ENCODE measurements around the gene CCDC17. TPM values are rescaled to one million over a fixed set of nuclear protein-coding genes. Genes with fewer than 3 reads are reported as not detected.

CCDC17 gene
- total RNA-seq = 0.99 and 1.6 TPM in 2 replicates

DNA sequence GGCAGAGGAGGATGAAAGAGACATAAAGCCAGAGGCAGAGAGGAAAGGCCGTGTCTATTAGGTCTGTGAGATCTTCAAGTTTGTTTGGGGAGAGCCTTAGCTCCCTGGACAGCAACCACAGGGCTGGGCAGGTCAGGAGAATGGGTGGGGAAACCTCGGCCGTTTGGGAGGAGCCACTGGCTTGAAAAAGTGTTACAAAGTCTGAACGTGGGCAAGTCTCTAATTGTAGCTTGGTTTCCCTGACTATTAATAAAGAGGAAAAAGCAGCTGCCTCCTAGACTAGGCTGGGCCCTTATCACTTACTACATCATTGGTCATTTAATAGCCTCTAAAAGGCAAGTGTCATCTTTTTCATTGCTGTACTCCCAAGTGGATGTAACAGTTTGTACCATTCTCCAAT is at the start of gene CCDC17:
Gene CCDC17, minus strand, starts transcription at position 83 of the 400 bp plus-strand sequence. CDS start 145 bp downstream, outside the sequence.

DNA sequence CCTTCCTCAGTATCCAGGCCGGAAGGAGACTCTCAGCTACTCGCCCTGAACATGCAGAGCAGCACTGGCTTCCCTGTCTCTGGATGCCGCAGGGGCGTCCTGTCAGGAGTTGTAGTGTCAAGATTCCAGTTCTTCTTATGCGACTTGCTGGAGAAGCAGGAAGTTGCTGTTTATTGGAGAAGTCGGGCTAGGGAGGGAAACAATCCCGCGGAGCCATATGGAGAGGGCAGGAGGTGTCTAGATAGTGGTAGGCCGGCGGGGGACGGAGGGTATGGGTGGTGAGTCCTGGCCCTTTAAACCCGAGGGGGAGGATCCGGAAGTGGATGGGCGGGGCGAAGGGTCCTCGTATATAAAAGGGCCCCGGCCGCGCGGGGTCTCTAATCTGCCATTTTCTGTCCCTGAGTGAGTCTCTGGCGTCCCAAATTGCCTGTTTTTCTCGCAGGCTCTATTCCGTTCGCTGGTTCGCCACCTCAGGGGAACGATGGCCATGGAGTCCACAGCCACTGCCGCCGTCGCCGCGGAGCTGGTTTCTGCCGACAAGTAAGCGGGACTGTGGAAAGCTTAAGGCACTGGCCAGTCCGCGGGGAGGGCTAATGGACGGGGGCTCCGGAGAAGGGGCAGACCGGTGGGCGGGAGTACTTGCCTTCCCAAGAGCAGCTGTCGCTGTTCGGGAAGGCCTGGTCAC is 40.0 kb downstream of the CCDC17 start, which contains the start of gene NASP:
Gene NASP, plus strand, starts transcription at position 376 of the 685 bp plus-strand sequence. Its CDS starts 106 bp downstream, at position 482.

Other genes with a start within 250 kb of the CCDC17 start
- gene TESK2, start 132.9 kb downstream of the CCDC17 start, total RNA-seq = 2.3 and 2.5 TPM in 2 replicates
- 0.50 and 0.73 TPM in 2 replicates for gene CCDC163, start 124.0 kb downstream of the CCDC17 start, total RNA-seq
- 1.6 and 2.8 TPM in 2 replicates for gene MMACHC, start 123.8 kb downstream of the CCDC17 start, total RNA-seq
- 436 and 653 TPM in 2 replicates for gene PRDX1, start 102.2 kb downstream of the CCDC17 start, total RNA-seq
- 102 and 133 TPM in 2 replicates for gene AKR1A1, start 73.2 kb downstream of the CCDC17 start, total RNA-seq
- 23.0 and 60.4 TPM in 2 replicates for gene NASP, start 40.0 kb downstream of the CCDC17 start, total RNA-seq
- gene GPBP1L1, start 62.5 kb upstream of the CCDC17 start, total RNA-seq = 73.3 and 98.5 TPM in 2 replicates
- gene TMEM69, start 64.1 kb upstream of the CCDC17 start, total RNA-seq = 11.2 and 13.2 TPM in 2 replicates
- gene IPP, start 126.6 kb upstream of the CCDC17 start, total RNA-seq = 16.9 and 20.2 TPM in 2 replicates
- gene MAST2, start 179.6 kb upstream of the CCDC17 start, total RNA-seq = 21.7 and 29.8 TPM in 2 replicates

All from smooth muscle cell of trachea (primary cell).